ENCODE data around the gene SUMO2.
A peak's percentile ranks its signal among the peaks of the same experiment; 100 is the strongest.
"Not testable (repeated sequence)": the region's sequence is repeated elsewhere in the genome, so short reads cannot be mapped to it uniquely, and the experiment has no call there.

Gene SUMO2

GRCh38 chr17:75144816-75145512 is 37.8 kb downstream of the SUMO2 start:
- no peak for DNase-seq (ENCODE audit: low read depth)

GRCh38 chr17:75142236-75142971 is 40.4 kb downstream of the SUMO2 start:
- DNase-seq (ENCODE audit: low read depth) = no peak

- DNase-seq (ENCODE audit: low read depth) = no peak
Observed at GRCh38 chr17:75138519-75138918, 44.2 kb downstream of the SUMO2 start.

- DNase-seq (ENCODE audit: low read depth) = not testable (repeated sequence)
Observed at GRCh38 chr17:75137762-75138161, 45.0 kb downstream of the SUMO2 start.

- DNase-seq (ENCODE audit: low read depth) = no peak
Observed at GRCh38 chr17:75135946-75136345, 46.8 kb downstream of the SUMO2 start.

- no peak for DNase-seq (ENCODE audit: low read depth)
Observed at GRCh38 chr17:75135452-75135851, 47.3 kb downstream of the SUMO2 start.

- not testable (repeated sequence) for DNase-seq (ENCODE audit: low read depth)
Observed at GRCh38 chr17:75133607-75134347, 49.0 kb downstream of the SUMO2 start.

GRCh38 chr17:75133001-75133400 is 49.8 kb downstream of the SUMO2 start:
- DNase-seq (ENCODE audit: low read depth) = no peak

GRCh38 chr17:75132018-75133000 is 50.5 kb downstream of the SUMO2 start:
- DNase-seq (ENCODE audit: low read depth) = not testable (repeated sequence)

- DNase-seq (ENCODE audit: low read depth) = peak; percentile 73
Observed at GRCh38 chr17:75131278-75132017, 51.3 kb downstream of the SUMO2 start, which contains the start of gene NT5C. NT5C (minus strand) TSS chr17:75131742; CDS start chr17:75131707, 35 bp downstream.

GRCh38 chr17:75130632-75131277 is 52.0 kb downstream of the SUMO2 start:
- DNase-seq (ENCODE audit: low read depth) = peak; percentile 43

GRCh38 chr17:75130059-75130631 is 52.6 kb downstream of the SUMO2 start:
- DNase-seq (ENCODE audit: low read depth) = no peak

- no peak for DNase-seq (ENCODE audit: low read depth)
Observed at GRCh38 chr17:75129576-75129975, 53.2 kb downstream of the SUMO2 start.

- no peak for DNase-seq (ENCODE audit: low read depth)
Observed at GRCh38 chr17:75128694-75129505, 53.9 kb downstream of the SUMO2 start.

GRCh38 chr17:75127936-75128335 is 54.8 kb downstream of the SUMO2 start:
- DNase-seq (ENCODE audit: low read depth) = not testable (repeated sequence)

GRCh38 chr17:75126954-75127353 is 55.8 kb downstream of the SUMO2 start:
- DNase-seq (ENCODE audit: low read depth) = no peak

- no peak for DNase-seq (ENCODE audit: low read depth)
Observed at GRCh38 chr17:75125984-75126383, 56.8 kb downstream of the SUMO2 start.

- DNase-seq (ENCODE audit: low read depth) = no peak
Observed at GRCh38 chr17:75124819-75125162, 58.0 kb downstream of the SUMO2 start.

Data from stimulated activated CD8-positive, alpha-beta memory T cell treated with anti-CD3 and anti-CD28 coated beads, Interleukin-4, amount 100 ng/mL, for 24 hours (primary cell).